ENCODE results near the gene TPI1.
"Not testable (repeated sequence)": the region's sequence is repeated elsewhere in the genome, so short reads cannot be mapped to it uniquely, and the experiment has no call there.

Gene TPI1

DNA sequence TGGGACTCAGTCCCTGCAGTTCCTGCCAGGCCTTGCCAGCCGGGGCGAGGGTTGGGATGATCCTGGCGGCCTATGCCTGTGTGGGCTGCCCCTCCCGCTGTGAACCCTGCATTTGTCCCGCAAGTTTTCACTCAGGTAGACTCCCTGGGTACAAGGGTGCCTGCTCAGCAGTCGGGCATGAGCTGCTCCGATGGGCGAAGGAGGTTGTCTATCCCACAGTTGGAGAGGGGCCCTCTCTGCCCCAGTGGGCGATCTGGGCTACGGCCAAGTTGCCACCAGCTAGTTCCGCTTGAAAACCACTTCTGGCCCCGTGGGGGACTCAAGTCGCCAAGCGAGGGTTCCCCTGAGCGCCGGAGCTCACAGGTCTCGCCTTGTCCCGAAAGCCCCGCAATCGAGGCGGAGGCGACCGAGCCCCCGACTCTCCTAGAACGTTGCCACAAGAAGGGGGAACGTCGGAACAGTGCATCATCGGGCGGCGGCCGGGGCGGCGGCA is 365 bp upstream of the TPI1 start:
- peaks cover 91% of the 10 kb centered on the region for H3K36me3 ChIP-seq (ENCODE audit: control insufficient read depth, low read length)
- H3K4me3 ChIP-seq (ENCODE audit: low read length): peak overlapping the region; percentile 99
- no peaks in the 10 kb centered on the region for H3K9me2 ChIP-seq (replicated peaks; ENCODE audit: control insufficient read depth, low read length)
- H3K4me1 ChIP-seq (ENCODE audit: control insufficient read depth, low read length): peaks cover 39% of the 10 kb centered on the region
- H3K27ac ChIP-seq (ENCODE audit: low read depth, low read length): peak overlapping the region; percentile 14; the same call in 1 of the 2 replicates
- peaks cover 20% of the 10 kb centered on the region for H4K20me1 ChIP-seq (ENCODE audit: control insufficient read depth, insufficient read depth, low read depth, low read length)
- H3F3A ChIP-seq (ENCODE audit: control insufficient read depth, insufficient read depth): peaks cover 29% of the 10 kb centered on the region
- H3K9me3 ChIP-seq (ENCODE audit: control insufficient read depth, insufficient read depth, low read length): no peaks in the 10 kb centered on the region
- TF ChIP-seq, protein P1, sequence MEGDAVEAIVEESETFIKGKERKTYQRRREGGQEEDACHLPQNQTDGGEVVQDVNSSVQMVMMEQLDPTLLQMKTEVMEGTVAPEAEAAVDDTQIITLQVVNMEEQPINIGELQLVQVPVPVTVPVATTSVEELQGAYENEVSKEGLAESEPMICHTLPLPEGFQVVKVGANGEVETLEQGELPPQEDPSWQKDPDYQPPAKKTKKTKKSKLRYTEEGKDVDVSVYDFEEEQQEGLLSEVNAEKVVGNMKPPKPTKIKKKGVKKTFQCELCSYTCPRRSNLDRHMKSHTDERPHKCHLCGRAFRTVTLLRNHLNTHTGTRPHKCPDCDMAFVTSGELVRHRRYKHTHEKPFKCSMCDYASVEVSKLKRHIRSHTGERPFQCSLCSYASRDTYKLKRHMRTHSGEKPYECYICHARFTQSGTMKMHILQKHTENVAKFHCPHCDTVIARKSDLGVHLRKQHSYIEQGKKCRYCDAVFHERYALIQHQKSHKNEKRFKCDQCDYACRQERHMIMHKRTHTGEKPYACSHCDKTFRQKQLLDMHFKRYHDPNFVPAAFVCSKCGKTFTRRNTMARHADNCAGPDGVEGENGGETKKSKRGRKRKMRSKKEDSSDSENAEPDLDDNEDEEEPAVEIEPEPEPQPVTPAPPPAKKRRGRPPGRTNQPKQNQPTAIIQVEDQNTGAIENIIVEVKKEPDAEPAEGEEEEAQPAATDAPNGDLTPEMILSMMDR (IDR thresholded peaks at IDR 0.05; ENCODE audit: low read depth, low read length, poor library complexity, severe bottlenecking): no peak
- TF ChIP-seq EZH2phosphoT487 (IDR thresholded peaks at IDR 0.05; ENCODE audit: borderline replicate concordance, low read length): no peak
- peak overlapping the region; percentile 88 for H3K4me2 ChIP-seq (ENCODE audit: low read length)
- H3K27me3 ChIP-seq (ENCODE audit: control insufficient read depth, low read length): no peaks in the 10 kb centered on the region; the same call in 1 of the 2 replicates
- peaks cover 34% of the 10 kb centered on the region for H3K79me2 ChIP-seq (ENCODE audit: control insufficient read depth, low read length)

DNA sequence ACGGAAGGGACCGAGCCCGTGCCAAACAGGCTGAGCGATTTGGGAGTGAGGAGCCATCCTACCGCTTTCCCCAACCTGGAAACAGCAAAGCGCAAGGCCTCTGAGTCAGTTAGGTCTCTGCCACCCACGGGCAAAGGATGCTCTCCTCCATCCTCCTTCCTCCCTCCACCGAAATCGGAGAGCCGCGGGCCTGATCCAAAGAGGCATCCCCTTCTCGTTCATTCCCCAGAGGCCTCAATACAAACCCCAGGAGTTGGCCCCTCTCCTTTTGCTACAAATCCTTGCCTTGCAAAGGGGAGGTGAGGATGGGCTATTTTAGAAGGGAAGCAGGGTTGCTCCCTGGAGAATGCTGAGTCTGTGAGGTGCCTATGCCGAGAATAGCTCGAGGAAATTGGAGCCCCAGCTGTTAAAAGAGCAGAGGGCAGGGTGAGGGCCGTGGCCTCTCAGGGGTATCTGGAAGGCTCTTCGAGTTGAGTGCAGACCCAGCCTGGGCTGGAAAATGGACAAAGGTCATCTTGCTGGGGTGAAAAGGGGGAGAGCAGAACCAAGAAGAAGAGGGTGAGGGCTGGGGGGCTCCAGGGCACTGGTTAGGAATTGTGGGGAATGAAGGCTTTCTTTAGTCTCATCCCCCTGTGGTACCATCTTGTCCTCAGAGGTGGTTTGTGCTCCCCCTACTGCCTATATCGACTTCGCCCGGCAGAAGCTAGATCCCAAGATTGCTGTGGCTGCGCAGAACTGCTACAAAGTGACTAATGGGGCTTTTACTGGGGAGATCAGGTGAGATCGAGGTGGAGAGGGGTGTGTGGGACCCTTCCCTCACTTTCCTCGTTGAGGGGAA is 1.1 kb downstream of the TPI1 start:
- H3K36me3 ChIP-seq (ENCODE audit: control insufficient read depth, low read length): peaks cover 86% of the 10 kb centered on the region
- peaks cover 32% of the 10 kb centered on the region for H3F3A ChIP-seq (ENCODE audit: control insufficient read depth, insufficient read depth)
- peaks cover 50% of the 10 kb centered on the region for H3K4me1 ChIP-seq (ENCODE audit: control insufficient read depth, low read length)
- H3K79me2 ChIP-seq (ENCODE audit: control insufficient read depth, low read length): peaks cover 40% of the 10 kb centered on the region
- no peaks in the 10 kb centered on the region for H3K9me3 ChIP-seq (ENCODE audit: control insufficient read depth, insufficient read depth, low read length)
- peak overlapping the region; percentile 88 for H3K4me2 ChIP-seq (ENCODE audit: low read length)
- TF ChIP-seq, protein P1 (IDR thresholded peaks at IDR 0.05; ENCODE audit: low read depth, low read length, poor library complexity, severe bottlenecking): peak; percentile 23
- TF ChIP-seq EZH2phosphoT487 (IDR thresholded peaks at IDR 0.05; ENCODE audit: borderline replicate concordance, low read length): no peak
- peaks cover 24% of the 10 kb centered on the region for H4K20me1 ChIP-seq (ENCODE audit: control insufficient read depth, insufficient read depth, low read depth, low read length)
- peak overlapping the region; percentile 85 for H3K27ac ChIP-seq (ENCODE audit: low read depth, low read length)
- no peaks in the 10 kb centered on the region; the same call in 1 of the 2 replicates for H3K27me3 ChIP-seq (ENCODE audit: control insufficient read depth, low read length)
- H3K4me3 ChIP-seq (ENCODE audit: low read length): peak overlapping the region; percentile 99
- H3K9me2 ChIP-seq (replicated peaks; ENCODE audit: control insufficient read depth, low read length): no peaks in the 10 kb centered on the region

DNA sequence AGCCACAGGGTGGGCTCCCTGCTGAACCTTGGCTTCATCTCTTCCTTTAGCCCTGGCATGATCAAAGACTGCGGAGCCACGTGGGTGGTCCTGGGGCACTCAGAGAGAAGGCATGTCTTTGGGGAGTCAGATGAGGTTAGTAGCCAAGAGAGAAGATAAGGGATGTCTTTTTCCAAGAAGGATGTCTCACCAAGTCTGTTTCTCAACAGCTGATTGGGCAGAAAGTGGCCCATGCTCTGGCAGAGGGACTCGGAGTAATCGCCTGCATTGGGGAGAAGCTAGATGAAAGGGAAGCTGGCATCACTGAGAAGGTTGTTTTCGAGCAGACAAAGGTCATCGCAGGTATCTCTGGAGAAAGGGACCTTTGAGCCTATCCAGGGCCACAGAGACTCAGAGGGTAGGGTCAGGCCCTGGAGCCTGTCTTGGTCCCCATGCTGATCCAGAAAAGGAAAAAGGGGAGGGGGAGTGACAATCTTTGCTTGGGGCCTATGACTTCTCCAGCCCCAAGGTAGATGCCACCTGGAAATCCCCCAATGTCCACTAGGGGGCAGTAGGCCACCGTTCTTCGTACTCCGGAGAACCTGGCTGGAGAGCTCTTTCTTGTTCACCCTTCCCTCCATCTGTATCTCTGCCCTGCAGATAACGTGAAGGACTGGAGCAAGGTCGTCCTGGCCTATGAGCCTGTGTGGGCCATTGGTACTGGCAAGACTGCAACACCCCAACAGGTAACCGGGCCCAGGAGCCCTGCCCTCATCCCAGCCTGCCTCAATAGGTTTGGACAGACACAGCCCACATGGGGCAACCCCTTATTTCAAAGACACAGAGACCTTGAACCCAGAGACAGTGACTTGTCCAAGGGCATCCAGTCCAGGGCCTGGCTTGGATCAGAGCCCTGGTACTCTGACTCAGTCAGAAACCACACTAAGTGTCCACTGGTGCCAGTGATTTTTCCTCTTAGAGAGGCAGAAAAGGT is 2.0 kb downstream of the TPI1 start:
- no peaks in the 10 kb centered on the region for H3K9me2 ChIP-seq (replicated peaks; ENCODE audit: control insufficient read depth, low read length)
- H3K4me2 ChIP-seq (ENCODE audit: low read length): peak overlapping the region; percentile 88
- peak overlapping the region; percentile 85 for H3K27ac ChIP-seq (ENCODE audit: low read depth, low read length)
- peaks cover 34% of the 10 kb centered on the region for H3F3A ChIP-seq (ENCODE audit: control insufficient read depth, insufficient read depth)
- peaks cover 56% of the 10 kb centered on the region for H3K4me1 ChIP-seq (ENCODE audit: control insufficient read depth, low read length)
- H3K79me2 ChIP-seq (ENCODE audit: control insufficient read depth, low read length): peaks cover 40% of the 10 kb centered on the region
- peaks cover 24% of the 10 kb centered on the region for H4K20me1 ChIP-seq (ENCODE audit: control insufficient read depth, insufficient read depth, low read depth, low read length)
- no peaks in the 10 kb centered on the region for H3K9me3 ChIP-seq (ENCODE audit: control insufficient read depth, insufficient read depth, low read length)
- H3K27me3 ChIP-seq (ENCODE audit: control insufficient read depth, low read length): no peaks in the 10 kb centered on the region; the same call in 1 of the 2 replicates
- peaks cover 78% of the 10 kb centered on the region for H3K36me3 ChIP-seq (ENCODE audit: control insufficient read depth, low read length)
- TF ChIP-seq EZH2phosphoT487 (IDR thresholded peaks at IDR 0.05; ENCODE audit: borderline replicate concordance, low read length): no peak
- TF ChIP-seq, protein P1 (IDR thresholded peaks at IDR 0.05; ENCODE audit: low read depth, low read length, poor library complexity, severe bottlenecking): peak; percentile 83
- H3K4me3 ChIP-seq (ENCODE audit: low read length): peak overlapping the region; percentile 99

DNA sequence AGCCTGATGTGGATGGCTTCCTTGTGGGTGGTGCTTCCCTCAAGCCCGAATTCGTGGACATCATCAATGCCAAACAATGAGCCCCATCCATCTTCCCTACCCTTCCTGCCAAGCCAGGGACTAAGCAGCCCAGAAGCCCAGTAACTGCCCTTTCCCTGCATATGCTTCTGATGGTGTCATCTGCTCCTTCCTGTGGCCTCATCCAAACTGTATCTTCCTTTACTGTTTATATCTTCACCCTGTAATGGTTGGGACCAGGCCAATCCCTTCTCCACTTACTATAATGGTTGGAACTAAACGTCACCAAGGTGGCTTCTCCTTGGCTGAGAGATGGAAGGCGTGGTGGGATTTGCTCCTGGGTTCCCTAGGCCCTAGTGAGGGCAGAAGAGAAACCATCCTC is 3.0 kb downstream of the TPI1 start:
- H3K4me1 ChIP-seq (ENCODE audit: control insufficient read depth, low read length): peaks cover 56% of the 10 kb centered on the region
- peaks cover 40% of the 10 kb centered on the region for H3K79me2 ChIP-seq (ENCODE audit: control insufficient read depth, low read length)
- not testable (repeated sequence) for H3K27ac ChIP-seq (ENCODE audit: low read depth, low read length)

More for the DNA sequence above, 3.0 kb downstream of the TPI1 start:
- not testable (repeated sequence) for H3K27me3 ChIP-seq (ENCODE audit: control insufficient read depth, low read length); H3K9me2 ChIP-seq (replicated peaks; ENCODE audit: control insufficient read depth, low read length); H3K9me3 ChIP-seq (ENCODE audit: control insufficient read depth, insufficient read depth, low read length); H3K4me3 ChIP-seq (ENCODE audit: low read length)
- Histone ChIP-seq H4K20me1 (ENCODE audit: control insufficient read depth, insufficient read depth, low read depth, low read length) (peaks cover 24% of the 10 kb centered on the region), H3F3A (ENCODE audit: control insufficient read depth, insufficient read depth) (peaks cover 34% of the 10 kb centered on the region), H3K4me2 (ENCODE audit: low read length) (peak overlapping the region; percentile 88; the same call in 1 of the 2 replicates), H3K36me3 (ENCODE audit: control insufficient read depth, low read length) (peaks cover 76% of the 10 kb centered on the region)

Data from DOHH2 (cell line).